GM21576 (cell line): ENCODE results near the gene CERS2.

Experiments
- ATAC-seq: cut with Tn5 transposase; IDR thresholded peaks from one replicate; pipeline ENCODE4 v1.9.1; 2021; ENCODE audit warnings: mild to moderate bottlenecking, moderate library complexity; ENCODE audit not compliant: unreplicated experiment

Gene CERS2, protein sequence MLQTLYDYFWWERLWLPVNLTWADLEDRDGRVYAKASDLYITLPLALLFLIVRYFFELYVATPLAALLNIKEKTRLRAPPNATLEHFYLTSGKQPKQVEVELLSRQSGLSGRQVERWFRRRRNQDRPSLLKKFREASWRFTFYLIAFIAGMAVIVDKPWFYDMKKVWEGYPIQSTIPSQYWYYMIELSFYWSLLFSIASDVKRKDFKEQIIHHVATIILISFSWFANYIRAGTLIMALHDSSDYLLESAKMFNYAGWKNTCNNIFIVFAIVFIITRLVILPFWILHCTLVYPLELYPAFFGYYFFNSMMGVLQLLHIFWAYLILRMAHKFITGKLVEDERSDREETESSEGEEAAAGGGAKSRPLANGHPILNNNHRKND

GRCh38 chr1:150974580-150975478, at the start of gene CERS2:
Gene CERS2, minus strand, starts transcription at chr1:150974835. Its CDS starts 5,745 bp downstream, at chr1:150969090.
- peak; percentile 35 for ATAC-seq

DNA sequence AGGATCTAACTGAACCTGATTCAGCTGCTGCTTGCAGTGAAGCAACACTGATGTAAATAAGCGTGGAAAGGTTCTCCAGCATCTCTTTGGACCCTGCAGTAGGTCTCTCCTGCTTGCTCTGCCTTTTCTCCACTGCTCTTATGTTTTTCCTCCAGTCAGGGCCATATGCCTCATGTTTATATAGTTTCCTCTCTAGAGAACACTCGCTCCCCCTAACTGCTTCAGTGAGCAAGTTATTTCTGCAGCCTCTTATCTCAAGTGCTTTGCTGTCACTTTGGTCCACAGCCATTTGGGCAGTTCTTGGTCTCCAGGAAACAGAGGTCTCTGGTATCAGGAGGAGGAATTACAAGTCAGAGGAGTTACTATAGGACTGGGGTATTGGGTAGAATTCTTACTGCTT, 38.9 kb upstream of the CERS2 start:
- no peak for ATAC-seq

GRCh38 chr1:151012684-151013471, 38.2 kb upstream of the CERS2 start:
- no peak for ATAC-seq

GRCh38 chr1:151011154-151011850, 36.7 kb upstream of the CERS2 start:
- no peak for ATAC-seq

- ATAC-seq = no peak
Observed at GRCh38 chr1:151010346-151010726, 35.7 kb upstream of the CERS2 start.

GRCh38 chr1:151009674-151010345, 35.2 kb upstream of the CERS2 start:
- no peak for ATAC-seq

GRCh38 chr1:151009206-151009587, 34.6 kb upstream of the CERS2 start:
- no peak for ATAC-seq

- peak; percentile 75 for ATAC-seq
Observed at GRCh38 chr1:151008244-151009205, 33.9 kb upstream of the CERS2 start, which contains the start of gene PRUNE1. Gene PRUNE1, plus strand, starts transcription at chr1:151008449. Its CDS starts 184 bp downstream, at chr1:151008633.

DNA sequence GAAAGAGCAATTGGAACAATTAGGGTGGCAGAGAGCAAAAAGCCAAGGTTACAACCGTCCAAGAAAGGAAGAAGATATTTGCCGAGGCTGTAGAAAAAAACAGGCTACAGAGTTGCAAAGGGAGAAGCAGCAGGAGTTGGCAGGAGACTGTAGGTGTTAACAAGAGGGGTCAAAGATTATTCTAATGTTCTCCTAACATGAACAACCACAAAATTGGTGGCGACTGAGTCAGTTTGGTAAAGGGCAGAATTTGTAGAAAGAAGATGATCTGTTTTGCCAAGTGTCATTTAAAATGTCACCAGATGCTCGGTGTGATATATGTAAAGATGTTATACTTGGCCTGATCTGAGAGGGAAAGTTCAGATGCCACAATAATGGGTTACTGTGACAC, 33.2 kb upstream of the CERS2 start:
- ATAC-seq = no peak

GRCh38 chr1:151006327-151007052, 31.9 kb upstream of the CERS2 start, which contains the start of gene MINDY1:
Gene MINDY1, minus strand, starts transcription at chr1:151006902. Its CDS starts 4,285 bp downstream, at chr1:151002617.
- ATAC-seq = no peak

DNA sequence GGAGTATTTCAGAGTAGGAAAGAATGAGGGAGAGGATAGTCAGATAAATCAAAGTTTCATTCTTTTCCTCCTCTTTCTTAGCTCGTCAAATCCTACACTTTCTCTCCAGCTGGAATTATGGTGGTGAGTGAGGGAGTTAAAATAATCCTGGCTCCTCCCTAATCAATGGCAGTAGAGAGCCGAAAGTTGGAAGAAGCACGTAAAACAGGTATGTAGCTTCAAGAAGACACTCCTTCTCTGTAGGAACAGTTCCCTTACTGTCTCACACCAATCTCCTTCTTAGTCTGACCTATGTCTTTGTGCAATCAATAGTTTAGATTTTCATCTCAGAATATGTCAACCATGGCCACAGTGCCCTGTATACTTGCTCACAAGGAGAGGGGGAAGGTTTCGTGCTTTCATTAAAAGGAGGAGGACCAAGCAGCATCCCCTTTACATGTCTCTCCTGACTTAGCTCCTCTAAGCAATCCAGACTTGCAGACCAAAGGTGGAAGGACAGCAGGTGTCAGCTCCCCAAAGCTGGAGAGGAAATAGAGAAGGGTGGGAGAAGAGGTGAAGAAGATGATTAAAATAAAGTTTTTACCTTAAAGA, 31.2 kb upstream of the CERS2 start:
- no peak for ATAC-seq

- ATAC-seq = no peak
Observed at GRCh38 chr1:151003180-151003579, 28.5 kb upstream of the CERS2 start.

GRCh38 chr1:151002611-151003010, 28.0 kb upstream of the CERS2 start:
- ATAC-seq = no peak

- no peak for ATAC-seq
Observed at GRCh38 chr1:151002051-151002450, 27.4 kb upstream of the CERS2 start.

DNA sequence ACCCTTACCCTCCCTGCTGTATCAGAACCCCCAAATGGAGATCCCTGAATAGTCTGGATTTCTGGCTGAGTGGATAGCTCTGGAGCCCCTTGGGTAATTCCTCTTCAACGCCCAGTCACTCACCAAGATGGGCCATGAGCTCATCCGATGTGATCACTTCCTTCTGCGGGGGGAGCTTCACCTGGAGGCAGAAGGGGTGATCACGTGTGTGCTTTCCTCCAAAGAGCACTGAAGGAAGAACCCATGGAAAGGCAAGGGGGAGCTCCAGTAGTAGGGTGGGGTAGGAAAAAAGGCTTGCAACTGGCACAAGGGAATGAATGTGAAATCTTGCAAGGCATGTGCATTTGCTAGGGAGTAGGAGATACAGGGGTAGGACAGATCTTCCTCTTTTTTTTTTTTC, 27.0 kb upstream of the CERS2 start:
- ATAC-seq = no peak

- no peak for ATAC-seq
Observed at GRCh38 chr1:151000408-151000807, 25.8 kb upstream of the CERS2 start.

DNA sequence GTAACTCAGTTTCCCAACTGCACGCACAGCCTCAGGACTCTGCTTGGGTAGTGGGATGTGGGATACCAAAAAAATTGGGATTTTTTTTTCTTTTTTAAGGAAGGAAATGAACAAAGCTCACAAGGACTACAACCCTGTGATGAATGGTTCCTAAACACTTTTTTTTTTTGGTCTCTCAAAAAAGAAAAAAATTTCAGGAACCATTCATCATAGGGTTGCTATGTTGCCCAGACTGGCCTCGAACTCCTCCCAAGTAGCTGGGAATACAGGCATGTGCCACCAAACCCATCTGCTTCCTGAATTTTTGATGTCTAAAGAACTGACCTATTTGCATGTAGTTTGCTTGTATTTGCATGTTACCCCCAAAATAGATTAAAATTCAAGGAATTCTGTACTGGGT, 25.3 kb upstream of the CERS2 start:
- ATAC-seq = no peak
